GM19455 (cell line): ENCODE measurements around the gene COX7A2.

Experiments
- ATAC-seq: cut with Tn5 transposase; IDR thresholded peaks from one replicate; pipeline ENCODE4 v1.9.1; 2021; ENCODE audit not compliant: unreplicated experiment

COX7A2 gene

GRCh38 chr6:75201901-75202672 lies 41.5 kb downstream of the COX7A2 start:
- no peak for ATAC-seq

- ATAC-seq = no peak
These were observed 42.6 kb downstream of the COX7A2 start for GRCh38 chr6:75201021-75201420.

GRCh38 chr6:75199889-75200288 lies 43.7 kb downstream of the COX7A2 start:
- no peak for ATAC-seq

DNA sequence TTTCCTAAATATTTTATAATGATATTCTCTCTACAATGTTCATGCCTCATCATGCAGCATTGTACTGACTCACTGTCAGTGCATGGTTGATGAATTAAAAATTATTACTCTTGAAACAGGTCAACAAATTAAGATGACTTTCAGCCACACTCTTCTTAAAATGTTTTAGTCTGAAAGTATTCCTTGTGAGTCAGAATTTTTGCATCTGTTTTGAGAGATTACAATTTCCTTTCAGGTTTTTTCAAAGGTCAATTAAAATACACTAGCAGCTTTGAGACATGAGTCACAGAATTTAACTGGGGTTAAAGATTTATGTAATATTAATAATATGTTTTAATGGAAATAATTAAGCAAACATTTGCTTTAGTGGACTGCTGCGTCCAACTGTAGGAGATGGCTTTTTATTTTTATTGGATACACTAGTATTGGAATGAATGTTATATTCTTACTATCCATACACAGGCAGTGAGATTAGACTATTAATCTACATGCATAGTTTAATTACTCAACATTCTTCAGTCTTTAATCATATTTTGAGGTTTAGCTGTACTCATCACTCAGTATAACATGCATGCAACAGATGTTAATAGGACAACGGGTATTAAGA lies 47.4 kb downstream of the COX7A2 start:
- no peak for ATAC-seq

DNA sequence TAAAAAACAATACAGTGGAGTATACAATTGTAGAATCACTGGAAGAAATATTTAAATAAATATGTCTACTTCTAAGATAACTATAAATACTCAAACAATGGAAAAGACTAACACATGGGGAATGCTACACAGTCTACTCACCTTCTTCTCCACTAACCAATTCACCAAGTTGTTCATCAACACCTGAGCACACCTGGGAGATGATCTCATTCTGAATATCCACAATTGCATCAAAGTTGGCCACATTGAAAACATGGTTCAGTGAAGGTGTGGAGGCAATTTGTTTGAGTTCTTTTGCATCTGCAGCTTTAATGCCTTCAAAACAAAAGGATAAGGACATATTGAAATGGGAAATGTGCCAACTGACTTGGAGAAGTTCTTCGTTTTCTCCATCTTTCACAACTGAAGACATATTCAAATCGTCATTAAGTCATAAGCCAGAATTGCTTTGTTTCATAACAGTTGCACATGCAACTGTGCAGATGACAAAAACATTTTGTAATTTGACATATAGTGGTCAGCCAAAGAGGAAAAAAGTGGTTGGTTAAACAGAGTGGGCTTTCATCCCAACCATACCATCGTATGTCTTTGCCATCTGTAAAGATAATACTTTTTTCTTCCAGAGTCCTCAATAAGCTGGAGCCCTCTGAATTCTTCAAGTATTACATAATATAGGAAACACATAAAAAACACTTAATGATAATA lies 55.2 kb downstream of the COX7A2 start:
- no peak for ATAC-seq
